GM21717 (cell line): ENCODE data around the gene GDPD2.

Experiments used
- ATAC-seq: cut with Tn5 transposase; IDR thresholded peaks from one replicate; pipeline ENCODE4 v1.9.1; 2021; ENCODE audit warnings: mild to moderate bottlenecking, moderate library complexity; ENCODE audit not compliant: unreplicated experiment

GDPD2 gene

DNA sequence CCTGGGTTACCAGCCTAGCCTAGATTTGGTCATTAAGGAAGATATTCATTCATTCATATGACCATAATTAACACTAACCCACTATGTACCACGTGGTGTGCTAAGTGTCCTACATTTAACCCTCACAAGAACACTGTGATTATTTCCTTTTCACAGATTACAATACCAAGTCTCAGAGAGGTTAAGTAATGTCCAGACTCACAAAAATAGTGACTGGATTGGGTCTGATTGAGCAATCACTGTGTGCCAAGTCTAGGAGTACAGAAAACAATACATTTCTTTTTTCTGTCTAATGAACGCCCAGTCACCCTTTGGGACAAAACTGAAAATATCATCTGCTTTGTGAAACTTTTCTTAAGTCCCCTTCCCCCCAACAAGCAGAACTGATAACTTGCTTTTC lies 13.9 kb downstream of the GDPD2 start:
- no peak for ATAC-seq

- ATAC-seq, result no peak
Measured at GRCh38 chrX:70437921-70438665, 15.0 kb downstream of the GDPD2 start.

DNA sequence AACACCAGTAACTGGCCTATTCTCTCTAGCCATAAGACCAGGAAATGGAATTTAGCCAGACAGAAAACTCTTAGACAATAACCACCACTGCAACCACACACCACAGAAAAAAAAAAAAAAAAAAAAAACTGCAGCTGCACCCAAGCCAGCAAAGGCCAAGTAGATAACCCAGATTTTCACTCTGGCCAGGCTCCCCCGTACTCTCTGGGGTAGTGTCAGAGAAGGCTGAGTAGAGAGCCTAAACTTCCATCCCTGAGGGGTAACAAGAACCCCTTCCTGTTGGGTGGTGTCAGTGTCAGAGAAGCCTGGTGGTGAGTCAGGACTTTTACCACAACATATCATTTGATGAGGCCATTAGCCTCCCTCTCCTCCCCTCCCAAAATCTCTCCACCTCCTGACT lies 15.9 kb downstream of the GDPD2 start:
- no peak for ATAC-seq

- no peak for ATAC-seq
Measured at GRCh38 chrX:70442224-70442623, 19.1 kb downstream of the GDPD2 start.

DNA sequence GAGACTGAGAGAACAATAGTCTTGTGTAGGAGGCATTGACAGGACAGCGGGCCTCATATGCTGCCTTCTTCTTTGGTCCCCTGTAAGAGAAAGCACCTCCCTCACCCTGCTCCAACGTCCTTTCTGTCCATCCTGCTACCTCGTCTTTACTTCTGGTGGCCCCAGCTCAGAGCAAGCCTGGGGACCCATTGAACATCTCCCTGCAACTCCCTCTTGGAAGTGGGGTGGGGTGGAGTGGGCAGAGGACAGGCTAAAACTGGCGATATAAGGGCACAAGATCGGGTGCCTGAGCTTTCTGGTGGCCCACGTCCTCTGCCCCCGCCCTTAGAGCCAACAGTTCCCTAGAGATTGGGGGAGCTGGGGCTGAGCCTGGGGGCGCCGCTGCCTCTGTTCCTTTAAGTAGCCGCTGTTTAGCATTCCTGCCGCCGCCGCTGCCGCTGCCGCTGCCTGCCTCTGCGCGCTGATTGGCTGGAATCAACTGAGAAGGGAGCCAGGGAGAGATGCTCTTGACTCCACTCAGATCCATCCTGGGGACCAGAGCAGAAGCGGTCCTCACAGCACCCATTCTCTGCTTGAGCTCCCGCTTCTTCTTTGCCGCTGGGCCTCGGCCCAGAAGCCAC lies 21.3 kb downstream of the GDPD2 start, which contains the start of gene DLG3:
DLG3 (plus strand) TSS at position 510 of the 620 bp plus-strand sequence. CDS start 367 bp downstream, outside the sequence.
- no peak for ATAC-seq

DNA sequence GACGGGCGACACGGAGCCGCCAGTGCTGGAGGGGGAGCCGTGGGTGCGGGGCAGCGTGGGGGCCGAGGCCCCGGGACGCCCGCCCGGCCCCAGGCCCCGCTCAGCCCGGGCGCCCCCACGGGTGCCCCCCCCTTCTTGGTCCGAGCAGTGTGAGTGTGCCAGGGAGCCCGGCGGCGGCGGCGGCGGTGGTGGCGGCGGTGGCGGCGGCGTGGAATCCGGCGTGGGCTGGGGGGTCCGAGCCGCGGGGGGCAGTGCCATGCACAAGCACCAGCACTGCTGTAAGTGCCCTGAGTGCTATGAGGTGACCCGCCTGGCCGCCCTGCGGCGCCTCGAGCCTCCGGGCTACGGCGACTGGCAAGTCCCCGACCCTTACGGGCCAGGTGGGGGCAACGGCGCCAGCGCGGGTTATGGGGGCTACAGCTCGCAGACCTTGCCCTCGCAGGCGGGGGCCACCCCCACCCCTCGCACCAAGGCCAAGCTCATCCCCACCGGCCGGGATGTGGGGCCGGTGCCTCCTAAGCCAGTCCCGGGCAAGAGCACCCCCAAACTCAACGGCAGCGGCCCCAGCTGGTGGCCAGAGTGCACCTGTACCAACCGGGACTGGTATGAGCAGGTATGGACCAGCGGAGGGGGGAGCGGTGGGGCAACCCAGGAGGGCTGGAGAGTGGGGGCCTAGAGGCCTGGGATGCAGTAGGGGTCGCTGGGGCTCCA lies 22.0 kb downstream of the GDPD2 start:
- ATAC-seq, result no peak

GRCh38 chrX:70445951-70446350 lies 22.8 kb downstream of the GDPD2 start:
- ATAC-seq, result no peak

DNA sequence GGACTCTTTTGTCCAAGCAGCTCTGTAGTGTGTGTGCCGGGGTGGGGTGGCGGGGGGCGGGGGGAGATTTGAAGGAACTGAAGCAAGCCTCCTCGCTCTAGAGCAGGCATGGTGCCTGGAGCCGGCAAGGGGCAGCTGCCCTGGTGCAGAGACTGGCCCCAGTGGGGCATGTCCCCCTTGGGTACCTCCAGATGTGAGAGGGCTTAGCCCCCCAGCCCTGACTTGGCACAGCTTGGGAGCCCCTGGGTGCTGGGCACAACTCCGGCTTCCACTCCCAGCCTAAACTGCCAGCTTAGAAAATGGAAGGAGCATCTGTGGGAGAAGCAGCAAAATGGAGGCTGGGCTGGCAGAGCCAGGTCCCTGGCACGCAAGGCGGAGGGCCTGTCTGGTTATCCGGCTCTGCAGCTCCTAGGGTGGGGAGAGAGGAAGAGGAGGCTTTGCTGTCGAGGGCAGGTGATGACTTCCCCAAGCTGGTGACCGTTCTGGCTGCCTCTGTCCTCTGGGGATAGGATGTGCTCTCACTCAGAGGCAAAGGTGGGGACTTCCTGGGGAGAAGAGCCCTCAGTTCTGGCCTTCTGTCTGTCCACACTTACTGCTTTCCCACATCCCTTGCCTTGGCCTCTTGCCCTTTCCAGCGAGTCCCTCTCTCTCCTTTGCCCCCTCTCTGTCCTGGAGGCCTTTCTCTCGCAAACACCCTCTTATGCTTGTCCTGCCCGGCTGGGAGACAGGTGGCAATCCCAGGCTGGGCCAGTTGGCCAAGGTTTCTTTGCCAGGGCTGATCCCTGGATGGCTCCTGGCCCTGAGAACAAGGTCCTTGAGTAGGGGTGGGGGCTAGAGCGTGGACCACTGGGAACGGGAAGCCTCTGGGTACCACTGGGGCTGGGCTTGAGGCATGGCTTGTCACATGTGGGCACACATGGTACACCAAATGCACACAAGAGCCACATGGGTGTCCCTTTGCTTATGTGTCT lies 23.6 kb downstream of the GDPD2 start:
- ATAC-seq, result no peak

DNA sequence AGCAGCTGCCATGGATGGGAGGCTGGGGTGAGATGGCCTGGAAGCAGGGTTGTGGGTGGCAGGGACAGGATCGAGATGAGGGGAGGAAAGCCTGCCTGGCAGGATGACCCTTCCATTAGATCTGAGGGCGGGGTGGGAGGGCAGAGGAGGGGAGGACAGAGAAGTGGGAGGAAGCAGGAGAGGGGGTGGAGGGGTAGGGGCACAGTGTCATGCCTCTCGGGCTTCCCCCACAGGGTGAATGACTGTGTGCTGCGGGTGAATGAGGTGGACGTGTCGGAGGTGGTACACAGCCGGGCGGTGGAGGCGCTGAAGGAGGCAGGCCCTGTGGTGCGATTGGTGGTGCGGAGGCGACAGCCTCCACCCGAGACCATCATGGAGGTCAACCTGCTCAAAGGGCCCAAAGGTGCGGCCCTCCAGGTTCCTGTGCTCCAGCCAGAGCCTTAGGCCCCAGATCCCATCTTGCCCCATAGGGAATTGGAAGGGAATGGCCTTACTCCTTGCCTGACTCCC lies 26.4 kb downstream of the GDPD2 start:
- ATAC-seq, result no peak

- peak; percentile 46 for ATAC-seq
Measured at GRCh38 chrX:70452143-70452733, 29.1 kb downstream of the GDPD2 start.

- ATAC-seq, result no peak
Measured at GRCh38 chrX:70453024-70453618, 30.0 kb downstream of the GDPD2 start.

DNA sequence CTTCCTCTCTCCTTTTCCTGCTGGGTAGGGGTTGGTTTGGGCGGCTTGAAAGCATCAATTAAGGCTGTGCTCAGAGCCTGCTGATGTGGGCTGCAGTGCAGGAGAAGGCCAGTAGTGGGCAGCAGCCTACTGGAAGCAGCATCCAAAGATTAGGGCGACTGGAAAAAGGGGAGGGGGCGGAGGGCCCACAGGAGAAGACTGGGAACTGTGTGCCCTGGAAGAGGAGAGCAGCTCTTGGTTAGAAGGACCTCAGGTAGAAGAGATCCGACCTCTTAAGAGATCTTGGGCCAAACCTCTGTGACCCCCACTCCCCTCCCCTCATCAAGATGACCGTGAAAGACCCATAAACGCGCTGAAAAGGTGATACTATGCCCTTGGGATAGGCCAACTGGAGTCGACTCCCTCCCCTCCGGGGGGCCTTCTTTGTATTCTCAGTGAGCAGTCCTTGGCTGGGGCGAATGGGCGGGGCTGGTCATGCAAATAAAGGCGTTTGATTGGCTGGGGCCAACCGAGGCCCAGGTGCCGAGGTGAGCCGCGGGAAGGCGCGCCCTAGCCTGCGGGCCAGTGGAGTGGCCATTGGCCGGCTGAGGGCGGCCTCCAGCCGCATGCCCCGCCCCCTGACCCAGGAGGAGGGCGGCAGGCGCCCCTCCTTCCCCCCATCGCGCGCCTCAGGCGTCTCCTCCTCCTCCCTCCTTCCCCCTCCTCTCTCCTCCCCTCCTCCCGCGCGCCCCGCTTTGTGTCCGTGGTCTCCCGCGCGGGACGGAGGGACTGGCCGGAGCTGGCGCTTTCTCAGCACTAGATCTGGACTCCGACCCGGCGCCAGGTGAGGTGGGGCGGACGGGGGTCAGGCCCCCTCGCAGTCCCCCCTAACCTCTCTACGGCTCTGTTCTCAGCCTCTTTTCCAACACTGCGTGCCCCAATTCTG lies 31.6 kb downstream of the GDPD2 start:
- ATAC-seq, result peak; percentile 54

DNA sequence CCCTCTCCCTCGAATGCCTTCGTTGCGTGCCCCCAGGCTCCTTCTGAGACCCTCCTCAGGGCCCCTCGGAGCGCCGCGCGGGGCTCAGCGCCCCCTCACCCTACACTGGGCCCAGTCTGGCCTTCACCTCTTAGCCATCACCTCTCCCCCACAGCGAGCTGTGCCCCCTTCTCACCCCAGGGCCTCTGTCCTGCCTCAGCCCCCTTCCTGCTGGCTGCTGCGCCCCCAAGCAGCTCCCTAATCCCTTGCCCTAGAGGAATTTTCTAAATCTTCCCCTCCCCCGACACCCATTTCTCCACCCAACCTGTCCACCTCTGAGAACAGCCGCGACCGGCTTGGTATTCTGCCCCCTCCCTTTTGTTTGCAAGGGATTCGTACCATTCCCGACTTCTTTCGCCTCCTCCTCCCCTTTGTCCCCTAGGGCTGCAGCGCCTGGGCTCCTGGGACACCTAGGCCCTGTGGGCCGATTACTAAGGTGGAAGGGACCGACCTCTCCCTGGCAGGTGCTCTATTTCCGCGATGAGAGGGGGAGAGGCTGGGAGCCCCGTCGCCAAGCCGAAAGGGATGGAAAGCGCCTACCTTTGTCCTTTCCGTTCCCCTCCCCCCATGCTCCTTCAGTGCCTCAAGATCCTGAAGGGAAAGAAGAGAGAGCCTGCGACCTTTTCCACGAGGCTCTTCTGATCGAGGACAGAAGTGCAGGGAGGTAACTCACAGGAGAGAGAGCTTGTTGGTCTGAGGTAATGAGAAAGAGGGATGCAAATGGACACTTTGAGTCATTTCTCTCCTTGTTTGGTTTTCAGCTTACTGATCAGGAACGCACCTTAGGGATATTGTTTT lies 32.5 kb downstream of the GDPD2 start:
- ATAC-seq, result peak; percentile 39

DNA sequence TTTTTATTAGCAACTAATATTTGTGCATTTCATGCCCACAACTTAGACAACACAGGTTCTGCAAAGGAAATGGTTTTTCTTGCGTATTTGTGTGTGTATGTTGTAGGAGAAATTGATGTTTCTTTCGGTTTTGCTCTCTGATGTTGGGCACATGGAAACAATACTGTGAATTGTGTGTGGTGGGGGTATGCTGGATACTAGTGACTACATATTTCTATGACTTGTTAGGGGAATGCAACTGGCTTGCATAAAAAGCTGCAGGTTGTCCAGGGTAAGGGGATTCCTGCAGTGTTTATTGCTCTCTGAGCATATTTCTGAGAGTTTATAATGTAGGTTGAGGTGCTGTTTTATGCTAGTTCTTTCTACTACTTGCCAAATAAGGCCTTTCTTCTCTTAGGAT lies 33.1 kb downstream of the GDPD2 start:
- peak; percentile 29 for ATAC-seq

- ATAC-seq, result no peak
Measured at GRCh38 chrX:70461026-70461425, 37.9 kb downstream of the GDPD2 start.

- ATAC-seq, result no peak
Measured at GRCh38 chrX:70464051-70464450, 40.9 kb downstream of the GDPD2 start.

GRCh38 chrX:70466968-70467367 lies 43.9 kb downstream of the GDPD2 start:
- no peak for ATAC-seq

DNA sequence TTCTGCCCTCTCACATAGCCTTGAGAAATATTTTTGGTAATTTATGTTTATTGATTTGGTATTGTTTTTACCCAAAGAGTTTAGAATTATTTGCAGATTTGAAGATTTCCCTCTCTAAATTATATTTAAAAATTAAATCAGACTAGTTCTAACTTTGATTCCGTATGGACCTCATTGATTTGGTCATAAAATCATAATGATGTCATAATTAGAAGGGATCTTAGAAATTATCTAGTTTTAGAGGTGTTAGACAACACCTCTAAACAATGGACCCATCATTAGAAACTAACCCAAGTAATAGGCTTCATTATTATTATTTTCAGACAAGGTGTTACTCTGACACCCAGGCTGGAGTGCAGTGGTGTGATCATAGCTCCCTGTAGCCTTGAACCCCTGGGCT lies 45.6 kb downstream of the GDPD2 start:
- no peak for ATAC-seq
